Activated CD8-positive, alpha-beta memory T cell treated with anti-CD3 and anti-CD28 coated beads for 36 hours (primary cell): ENCODE measurements around the gene GPATCH8. TPM values are rescaled to one million over a fixed set of nuclear protein-coding genes. Genes with fewer than 3 reads are reported as not detected.
"Not testable (repeated sequence)": the region's sequence is repeated elsewhere in the genome, so short reads cannot be mapped to it uniquely, and the experiment has no call there.

ENCODE experiments used
- CTCF ChIA-PET: fragments of 350-600 bp; sonication (Branson Sonifier 250); formaldehyde crosslinking; loops from one replicate; lab custom pipeline; 2021; ENCODE audit warnings: antibody characterized with exemption; lab: Charles Lee
- POLR2A ChIA-PET: fragments of 350-600 bp; sonication (Branson Sonifier 250); formaldehyde crosslinking; loops from one replicate; lab custom pipeline; 2021; ENCODE audit warnings: antibody characterized with exemption; lab: Charles Lee
- total RNA-seq, 2 experiments: library from RNA; stranded (reverse); gene quantifications; one replicate each; pipeline ENCODE4 v1.2.3, GENCODE V29; 2021

Gene GPATCH8
- total RNA-seq, 2 experiments from 2014 or later: 37.3 to 38.8 TPM

GRCh38 chr17:44409309-44410028 lies 93.7 kb downstream of the GPATCH8 start:
- CTCF ChIA-PET: interaction anchor here (1.1 kb wide), 1 partner anchor 58 kb away, joined by 3 read pairs; no protein-coding TSS in a partner anchor
- POLR2A ChIA-PET: interaction anchor here (0.6 kb wide), 1 partner anchor 155 kb away, joined by 3 read pairs; no protein-coding TSS in a partner anchor

- CTCF ChIA-PET: no interaction called here
- POLR2A ChIA-PET: no interaction called here
Measured at GRCh38 chr17:44408786-44409185, 94.4 kb downstream of the GPATCH8 start.

GRCh38 chr17:44402564-44403172 lies 100.5 kb downstream of the GPATCH8 start:
- POLR2A ChIA-PET: no interaction called here
- CTCF ChIA-PET: interaction anchor here (0.7 to 1.4 kb wide), 2 partner anchors 11 to 121 kb away, joined by 3 read pairs; no protein-coding TSS in a partner anchor

- CTCF ChIA-PET: no interaction called here
- POLR2A ChIA-PET: no interaction called here
Measured at GRCh38 chr17:44400226-44400847, 102.9 kb downstream of the GPATCH8 start.

- POLR2A ChIA-PET: no interaction called here
- CTCF ChIA-PET: interaction anchor here (0.8 kb wide), 1 partner anchor 135 kb away, joined by 3 read pairs; no protein-coding TSS in a partner anchor
Measured at GRCh38 chr17:44398692-44399691, 104.2 kb downstream of the GPATCH8 start.

GRCh38 chr17:44397479-44398440 lies 105.4 kb downstream of the GPATCH8 start:
- CTCF ChIA-PET: interaction anchor here (0.8 kb wide), 1 partner anchor 136 kb away, joined by 3 read pairs; no protein-coding TSS in a partner anchor
- POLR2A ChIA-PET: no interaction called here

GRCh38 chr17:44396946-44397345 lies 106.3 kb downstream of the GPATCH8 start:
- ChIA-PET POLR2A (no interaction called here), CTCF (interaction anchor here (1.1 kb wide), 1 partner anchor 34 kb away, joined by 4 read pairs; the partner anchor contains the start of gene FAM171A2)

GRCh38 chr17:44394833-44395232 lies 108.4 kb downstream of the GPATCH8 start:
- ChIA-PET CTCF (no interaction called here), POLR2A (no interaction called here)

- CTCF ChIA-PET: interaction anchor here (0.7 kb wide), 2 partner anchors 35 to 74 kb away, joined by 3 read pairs; no protein-coding TSS in a partner anchor
- POLR2A ChIA-PET: not testable (repeated sequence)
Measured at GRCh38 chr17:44394112-44394511, 109.1 kb downstream of the GPATCH8 start.

- POLR2A ChIA-PET: interaction anchor here (0.6 kb wide), 1 partner anchor 71 kb away, joined by 3 read pairs; no protein-coding TSS in a partner anchor
- CTCF ChIA-PET: no interaction called here
Measured at GRCh38 chr17:44390250-44390870, 112.8 kb downstream of the GPATCH8 start.

GRCh38 chr17:44389723-44390202 lies 113.4 kb downstream of the GPATCH8 start:
- CTCF ChIA-PET: no interaction called here

GRCh38 chr17:44389281-44389680 lies 113.9 kb downstream of the GPATCH8 start, which contains the start of gene ITGA2B:
TSS of gene ITGA2B (minus strand) at chr17:44389649. CDS start at chr17:44389473, 176 bp downstream.
- ChIA-PET CTCF (no interaction called here), POLR2A (no interaction called here)

More at GRCh38 chr17:44389723-44390202, 113.4 kb downstream of the GPATCH8 start:
- POLR2A ChIA-PET: interaction anchor here (0.6 kb wide), 1 partner anchor 71 kb away, joined by 3 read pairs; no protein-coding TSS in a partner anchor

GRCh38 chr17:44387804-44388203 lies 115.4 kb downstream of the GPATCH8 start:
- POLR2A ChIA-PET: no interaction called here
- CTCF ChIA-PET: interaction anchor here (0.7 kb wide), 1 partner anchor 23 kb away, joined by 3 read pairs; no protein-coding TSS in a partner anchor

- CTCF ChIA-PET: interaction anchor here (1.2 kb wide), 1 partner anchor 23 kb away, joined by 3 read pairs; the partner anchor contains the start of gene FAM171A2
- POLR2A ChIA-PET: no interaction called here
Measured at GRCh38 chr17:44386182-44386525, 117.1 kb downstream of the GPATCH8 start.

GRCh38 chr17:44385287-44386181 lies 117.7 kb downstream of the GPATCH8 start:
- ChIA-PET POLR2A (interaction anchor here (0.7 kb wide), 1 partner anchor 199 kb away, joined by 3 read pairs; the partner anchor contains the start of gene TMUB2), CTCF (interaction anchor here (1.2 to 1.3 kb wide), 2 partner anchors 22 kb away, joined by 3 to 4 read pairs; partner anchors contain the start of gene FAM171A2)
